Measurements from ENCODE around the gene TAS2R30.

DNA sequence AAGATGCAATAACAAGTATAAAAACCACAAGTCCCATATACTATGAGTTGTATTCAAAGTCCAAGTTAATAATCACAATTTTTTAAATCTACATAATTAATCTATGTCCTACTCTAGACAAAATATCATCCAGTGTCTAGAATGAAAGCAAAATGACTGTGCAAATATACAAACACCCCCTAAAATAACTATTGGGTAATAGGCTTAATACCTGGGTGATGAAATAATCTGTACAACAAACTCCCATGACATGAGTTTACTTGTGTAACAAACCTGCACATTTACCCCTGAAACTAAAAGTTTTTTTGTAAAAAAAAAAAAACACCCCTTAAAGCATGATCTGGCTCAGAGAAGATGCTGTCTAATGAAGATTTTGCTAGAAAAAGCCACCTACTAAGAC is 48.1 kb upstream of the TAS2R30 start:
- no peak for TF ChIP-seq CTCF (IDR thresholded peaks at IDR 0.05)
- TF ChIP-seq POLR2A (IDR thresholded peaks at IDR 0.05), result no peak
- TF ChIP-seq POLR2AphosphoS5 (IDR thresholded peaks at IDR 0.05), result no peak

Data from prostate gland (tissue), 2 donors.